Measurements from ENCODE around the gene NUDCD3.

GRCh38 chr7:44497155-44498027, 6.9 kb upstream of the NUDCD3 start:
- TF ChIP-seq CTCF (optimal IDR thresholded peaks at IDR 0.05 in 1 of 3, IDR thresholded peaks at IDR 0.05 in 1 of 3, conservative IDR thresholded peaks at IDR 0.05 in 1 of 3; ENCODE audit: extremely low read depth in 1 of 3, insufficient read depth in 2 of 3, low read length in 3 of 3) (no peak), EZH2 (IDR thresholded peaks at IDR 0.05; ENCODE audit: low read length) (no peak)
